HG02885 (cell line): ENCODE measurements around the gene CXCL1.

Experiments used
- ATAC-seq: cut with Tn5 transposase; IDR thresholded peaks from one replicate; pipeline ENCODE4 v1.9.1; 2021; ENCODE audit warnings: mild to moderate bottlenecking; ENCODE audit not compliant: unreplicated experiment, poor library complexity

Gene CXCL1

DNA sequence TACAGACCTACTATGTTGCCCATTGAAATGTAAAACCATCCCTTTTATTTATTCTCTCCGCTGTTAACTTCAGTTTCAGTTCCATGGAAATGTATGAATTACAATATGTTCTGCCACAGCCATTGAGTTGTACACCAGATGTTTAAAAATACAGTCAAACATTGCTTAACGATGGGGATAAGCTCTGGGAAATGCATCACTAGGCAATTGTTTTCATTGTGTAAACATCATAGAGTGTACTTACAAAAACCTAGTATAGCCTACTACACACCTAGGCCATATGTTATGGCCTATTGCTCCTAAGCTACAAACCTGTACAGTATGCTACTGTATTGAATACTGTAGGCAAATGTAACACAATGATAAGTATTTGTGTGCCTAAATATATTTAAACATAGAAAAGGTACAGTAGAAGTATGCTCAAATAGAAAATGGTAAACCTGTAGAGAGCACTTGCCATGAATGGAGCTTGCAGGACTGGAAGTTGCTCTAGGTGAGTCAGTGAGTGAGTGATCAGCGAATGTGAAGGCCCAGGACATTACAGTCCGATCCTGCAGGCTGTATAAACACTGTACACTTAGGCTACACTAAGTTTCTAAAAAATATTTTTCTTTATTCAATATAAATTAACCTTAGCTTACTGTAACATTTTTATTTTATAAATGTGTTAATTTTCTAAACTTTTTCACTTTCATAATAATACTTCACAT is 18.8 kb upstream of the CXCL1 start:
- no peak for ATAC-seq

DNA sequence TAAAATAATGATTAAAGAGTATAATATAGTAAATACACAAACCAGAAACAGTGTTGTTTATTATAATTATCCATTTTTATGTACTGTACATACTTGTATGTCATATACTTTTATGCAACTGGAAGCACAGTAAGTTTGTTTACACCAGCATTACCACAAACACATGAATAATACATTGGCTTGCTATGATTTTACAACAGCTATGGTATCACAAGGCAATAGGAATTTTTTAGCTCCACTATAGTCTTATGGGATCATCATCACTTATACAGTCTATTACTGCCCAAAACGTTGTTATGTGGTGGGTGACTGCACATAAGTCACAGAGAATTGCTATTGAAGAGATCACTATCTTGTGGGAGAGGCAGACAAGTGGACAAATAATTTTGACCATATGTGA is 17.9 kb upstream of the CXCL1 start:
- ATAC-seq, result no peak

DNA sequence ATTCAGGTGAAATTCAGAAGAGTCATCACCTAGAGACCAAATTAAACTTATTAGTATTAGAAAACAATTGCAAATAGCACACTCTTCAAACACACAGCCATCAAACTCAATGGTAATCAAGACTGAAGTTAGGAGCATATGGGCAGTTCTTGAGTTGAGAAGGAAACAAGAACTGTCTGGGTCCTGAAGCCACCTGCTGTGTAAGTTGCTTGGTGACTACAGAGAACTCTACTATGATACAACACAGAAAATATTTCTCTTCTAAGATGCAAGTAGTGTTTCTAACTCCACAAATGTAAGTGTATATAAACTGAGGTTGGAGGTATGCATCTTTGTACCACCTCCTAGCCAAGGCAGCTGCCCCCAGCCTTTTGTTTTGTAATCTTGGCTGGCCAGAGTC is 16.4 kb upstream of the CXCL1 start:
- no peak for ATAC-seq

DNA sequence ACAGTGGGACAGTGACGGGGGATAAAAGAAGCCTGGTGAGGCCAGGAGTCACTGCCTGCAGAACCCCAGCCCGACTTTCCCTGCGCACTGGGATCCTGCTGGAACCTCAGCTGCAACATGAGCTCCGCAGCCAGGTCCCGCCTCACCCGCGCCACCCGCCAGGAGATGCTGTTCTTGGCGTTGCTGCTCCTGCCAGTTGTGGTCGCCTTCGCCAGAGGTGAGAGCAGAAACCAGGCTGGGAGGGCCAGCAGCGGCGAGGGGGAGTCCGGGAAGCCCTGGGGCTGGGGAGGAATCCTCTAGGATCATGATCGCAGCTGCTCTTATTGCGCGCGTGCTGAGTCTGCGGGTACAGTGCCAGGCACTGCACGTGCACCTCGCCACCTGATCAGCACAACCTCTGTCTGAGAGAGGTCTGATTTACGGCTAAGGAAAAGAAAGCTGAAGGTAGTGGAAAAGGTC is 15.9 kb upstream of the CXCL1 start, which contains the start of gene PF4V1:
TSS of gene PF4V1 (plus strand) at position 51 of the 459 bp plus-strand sequence. CDS start at position 118, 67 bp downstream.
- no peak for ATAC-seq

DNA sequence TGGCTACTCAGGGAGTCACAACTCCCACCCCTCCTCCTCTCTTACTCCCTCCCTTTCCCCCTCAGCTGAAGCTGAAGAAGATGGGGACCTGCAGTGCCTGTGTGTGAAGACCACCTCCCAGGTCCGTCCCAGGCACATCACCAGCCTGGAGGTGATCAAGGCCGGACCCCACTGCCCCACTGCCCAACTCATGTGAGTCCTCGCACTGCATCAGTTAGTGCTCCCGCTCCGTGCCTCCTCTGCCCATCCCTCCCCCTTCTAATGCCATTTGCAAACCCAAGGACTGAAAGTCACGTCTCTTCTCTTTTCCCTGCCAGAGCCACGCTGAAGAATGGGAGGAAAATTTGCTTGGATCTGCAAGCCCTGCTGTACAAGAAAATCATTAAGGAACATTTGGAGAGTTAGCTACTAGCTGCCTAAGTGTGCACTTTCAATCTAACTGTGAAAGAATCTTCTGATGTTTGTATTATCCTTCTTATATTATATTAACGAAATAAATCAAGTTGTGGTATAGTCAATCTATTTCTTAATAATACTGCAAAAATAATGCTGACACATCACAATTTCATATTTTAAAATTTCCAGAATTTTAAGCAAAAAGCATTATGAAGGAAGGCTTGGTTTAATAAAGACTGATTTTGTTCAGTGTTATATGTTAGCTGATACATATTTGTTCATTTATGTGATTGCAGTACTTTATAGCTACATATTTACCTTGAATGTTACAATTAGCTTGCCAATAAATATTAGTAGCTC is 15.3 kb upstream of the CXCL1 start:
- no peak for ATAC-seq

DNA sequence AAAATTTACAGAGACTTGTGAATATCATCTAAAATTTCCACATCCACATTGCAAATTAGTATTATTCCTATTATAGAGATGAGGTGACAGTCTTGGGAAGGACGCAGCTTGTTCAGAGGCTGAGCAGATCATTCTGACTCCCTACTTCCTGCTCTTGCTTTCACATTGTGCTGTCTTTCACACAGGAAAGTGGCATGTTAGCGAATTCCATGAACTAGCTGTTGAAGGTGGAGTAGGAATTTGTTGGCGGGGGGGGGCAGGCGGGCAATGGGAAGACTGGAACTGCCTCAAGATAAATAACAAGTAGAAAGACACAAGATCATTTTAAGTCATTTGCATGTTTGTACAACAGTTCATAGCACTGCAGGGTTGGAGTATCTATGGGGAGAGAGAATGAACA is 13.8 kb upstream of the CXCL1 start:
- no peak for ATAC-seq

DNA sequence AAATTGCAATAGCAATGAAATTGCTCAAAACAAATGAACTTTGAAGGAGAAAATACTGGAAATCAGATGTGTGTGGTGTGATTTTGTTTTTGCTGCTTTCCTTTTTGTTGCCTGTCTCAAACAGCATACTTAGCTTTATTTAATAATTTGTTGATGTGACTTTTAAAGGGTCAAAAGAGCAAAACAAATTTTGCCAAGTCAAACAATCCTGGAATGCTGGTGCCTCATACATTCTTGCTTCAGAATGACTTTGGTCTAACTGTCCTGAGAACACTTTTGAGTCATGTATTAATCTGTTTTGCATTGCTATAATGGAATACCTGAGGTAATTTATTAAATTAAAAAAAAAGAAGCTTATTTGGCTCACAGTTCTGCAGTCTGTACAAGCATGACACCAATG is 12.7 kb upstream of the CXCL1 start:
- ATAC-seq, result no peak

DNA sequence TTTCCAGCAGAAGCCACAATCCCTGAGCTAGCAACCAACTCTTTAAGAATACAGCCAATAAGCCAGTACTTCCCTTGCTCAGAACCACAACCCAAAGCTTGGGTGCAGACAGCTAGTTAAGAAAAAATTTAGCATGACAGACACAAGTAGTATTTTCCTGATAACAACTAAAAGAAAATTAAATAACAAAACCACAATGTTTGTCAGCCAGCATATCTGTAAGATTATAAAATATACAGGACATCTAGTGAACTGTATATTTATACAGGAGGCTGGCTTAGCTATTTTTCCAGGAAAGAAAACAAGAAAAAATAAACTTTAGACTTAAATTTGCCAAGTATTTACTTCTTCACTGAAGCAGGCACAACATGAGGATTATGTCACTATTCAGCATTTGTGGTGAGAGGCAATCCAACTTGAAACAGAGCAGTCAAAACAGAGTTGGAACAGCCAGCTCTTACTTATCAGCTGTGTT is 9.5 kb upstream of the CXCL1 start:
- ATAC-seq, result no peak

DNA sequence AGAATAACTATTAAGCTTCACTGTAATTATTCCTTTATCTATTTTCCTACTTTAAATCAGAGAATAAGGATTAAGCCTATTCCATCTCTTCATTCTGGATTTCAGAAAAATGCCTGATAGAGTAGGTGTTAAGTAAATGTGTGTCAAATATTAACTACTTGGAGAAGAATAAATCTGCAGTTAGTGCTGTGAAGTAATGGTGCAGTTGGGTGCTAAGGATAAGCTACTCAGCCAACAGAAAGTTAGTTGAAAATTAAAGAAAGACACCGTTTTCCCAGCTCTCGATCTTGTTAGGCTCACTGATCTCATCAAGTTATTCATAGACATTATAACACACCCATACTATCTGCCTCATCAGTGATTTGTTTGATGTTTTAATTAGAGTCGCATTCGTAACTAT is 9.0 kb upstream of the CXCL1 start:
- ATAC-seq, result no peak

DNA sequence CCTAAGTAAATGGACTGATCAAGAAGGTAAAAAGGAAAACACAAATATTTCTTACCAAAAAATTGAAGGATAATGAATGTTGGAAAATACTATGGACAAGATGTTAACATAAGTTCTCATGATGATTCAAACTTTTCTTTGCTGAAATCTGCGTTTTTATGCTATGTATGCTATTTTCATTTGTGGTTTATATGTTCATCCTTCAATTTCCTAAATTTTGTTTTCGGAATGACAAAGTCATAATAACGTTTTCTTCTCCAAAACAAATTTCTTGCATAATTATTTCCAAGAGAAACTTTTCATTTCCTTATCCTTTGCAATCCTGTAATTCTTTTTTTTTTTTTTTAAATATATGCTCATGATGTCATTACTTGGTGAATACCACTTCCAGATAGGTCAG is 8.3 kb upstream of the CXCL1 start:
- no peak for ATAC-seq

DNA sequence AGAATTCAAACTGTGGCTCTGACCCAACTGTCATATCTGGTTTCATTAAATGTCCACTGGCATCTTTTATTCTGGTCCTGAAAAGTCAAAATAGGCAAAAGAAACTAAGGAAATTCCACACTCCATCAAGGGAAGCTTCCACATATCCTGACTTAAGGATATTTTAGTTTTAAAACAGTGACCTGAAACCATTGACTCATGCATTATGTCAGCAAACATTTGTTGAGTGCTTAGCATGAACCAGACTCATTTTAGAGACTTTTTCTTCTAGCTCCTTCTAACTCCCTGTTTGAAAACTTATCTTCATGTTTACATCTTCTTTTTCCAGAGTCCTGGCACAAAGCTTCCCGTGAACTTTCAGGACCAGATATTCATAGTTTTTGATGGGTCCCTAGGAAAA is 6.9 kb upstream of the CXCL1 start:
- no peak for ATAC-seq

DNA sequence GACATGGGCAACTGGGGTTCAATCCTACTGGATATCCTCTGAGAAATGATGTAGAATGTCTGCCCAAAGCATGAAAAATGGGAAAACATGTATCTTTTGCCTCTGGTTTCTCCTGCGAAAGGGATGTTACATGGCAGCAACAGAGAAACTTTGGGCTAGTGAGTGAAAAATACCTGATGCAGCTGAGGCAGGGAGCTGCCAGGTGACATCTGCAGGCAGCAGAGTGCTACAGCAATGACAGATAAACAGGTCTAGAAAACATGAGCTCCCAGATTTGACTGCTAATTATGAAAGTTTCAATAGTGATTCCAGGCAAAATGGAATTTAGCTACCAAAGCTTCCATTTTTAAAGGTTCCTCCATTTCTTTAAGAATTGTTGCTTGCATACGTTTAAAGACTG is 4.8 kb upstream of the CXCL1 start:
- ATAC-seq, result peak; percentile 51

DNA sequence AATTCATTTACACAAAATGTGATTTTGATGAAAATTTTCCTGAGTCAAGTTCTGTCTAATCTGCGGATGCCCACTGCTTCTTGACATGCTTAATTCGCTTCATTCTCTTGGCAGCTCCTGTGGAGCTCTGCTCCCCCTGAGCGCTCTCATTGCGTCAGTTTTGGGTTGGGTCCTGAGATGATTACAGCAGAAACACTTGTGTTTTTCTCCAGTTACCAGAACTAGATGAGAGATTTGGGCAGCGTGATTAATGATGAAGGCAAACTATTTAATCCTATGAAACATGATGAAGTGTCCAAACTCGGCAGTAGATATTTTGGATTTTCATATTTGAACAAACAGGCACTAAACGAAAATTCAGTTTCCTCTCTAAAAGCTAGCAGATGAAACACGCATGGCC is 4.2 kb upstream of the CXCL1 start:
- no peak for ATAC-seq

DNA sequence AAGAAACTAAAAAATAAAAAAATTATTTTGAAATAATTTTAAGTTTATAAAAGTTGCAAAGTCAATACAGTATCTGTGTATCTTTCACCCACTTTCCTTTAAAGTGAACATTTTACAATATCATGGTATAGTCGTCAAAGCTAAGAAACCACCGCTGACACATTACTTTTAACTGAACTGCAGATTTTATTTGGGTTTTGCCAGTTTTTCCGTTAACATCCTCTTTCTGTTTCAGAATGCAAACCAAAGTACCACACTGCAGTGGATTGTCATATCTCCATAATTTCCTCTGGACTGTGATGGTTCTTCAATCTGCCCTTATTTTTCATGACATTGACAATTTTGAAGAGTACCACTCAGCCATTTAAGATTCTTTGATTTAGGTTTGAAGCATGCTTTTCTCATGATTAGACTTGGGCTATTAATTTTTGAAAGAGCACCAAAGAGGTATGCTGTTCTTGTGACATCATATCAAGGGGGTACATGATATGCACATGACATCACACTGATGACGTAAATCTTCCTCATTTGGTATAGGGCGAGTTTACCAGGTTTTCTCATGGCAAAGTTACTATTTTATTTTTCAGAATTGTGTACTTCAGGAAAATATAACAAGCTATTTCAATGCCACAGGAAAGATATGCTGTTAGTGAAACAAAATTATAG is 3.6 kb upstream of the CXCL1 start:
- ATAC-seq, result no peak

DNA sequence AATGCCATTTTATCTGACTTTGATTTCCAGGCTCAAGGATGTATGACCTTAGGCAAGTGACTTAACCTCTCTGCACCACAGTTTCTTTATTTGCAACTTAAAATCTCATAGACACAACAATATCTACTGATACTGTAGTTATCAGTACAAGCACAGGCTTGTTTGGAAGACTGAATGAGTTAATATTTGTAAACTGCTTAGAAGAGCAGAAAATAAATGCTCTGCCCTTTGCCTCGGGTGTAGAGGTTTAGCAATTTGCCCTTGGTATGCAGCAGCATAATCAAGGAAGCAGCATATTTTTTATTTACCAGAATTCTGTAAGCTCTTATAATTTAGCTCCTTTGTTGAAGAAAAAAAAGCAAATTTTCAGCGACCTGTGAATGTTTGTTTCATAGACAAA is 2.9 kb upstream of the CXCL1 start:
- ATAC-seq, result no peak

DNA sequence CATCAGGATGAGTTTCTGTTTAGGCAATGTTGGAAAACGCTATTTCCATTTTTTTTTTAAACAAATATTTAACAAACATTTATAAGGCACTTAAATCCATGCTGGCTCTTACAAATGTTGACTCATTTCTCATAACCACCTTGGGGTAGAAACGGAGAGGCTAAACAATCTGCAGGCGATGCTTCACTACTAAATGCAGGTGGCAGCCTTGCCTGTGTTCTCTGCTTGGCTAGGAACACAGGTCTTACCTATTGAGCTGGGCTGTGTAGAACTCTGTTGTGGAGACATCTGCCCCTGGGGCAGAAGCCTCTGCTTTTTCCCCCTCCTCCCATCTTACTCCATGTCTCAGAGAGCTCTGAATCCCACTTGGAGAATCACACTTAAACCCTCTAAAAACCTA is 1.4 kb upstream of the CXCL1 start:
- ATAC-seq, result no peak

DNA sequence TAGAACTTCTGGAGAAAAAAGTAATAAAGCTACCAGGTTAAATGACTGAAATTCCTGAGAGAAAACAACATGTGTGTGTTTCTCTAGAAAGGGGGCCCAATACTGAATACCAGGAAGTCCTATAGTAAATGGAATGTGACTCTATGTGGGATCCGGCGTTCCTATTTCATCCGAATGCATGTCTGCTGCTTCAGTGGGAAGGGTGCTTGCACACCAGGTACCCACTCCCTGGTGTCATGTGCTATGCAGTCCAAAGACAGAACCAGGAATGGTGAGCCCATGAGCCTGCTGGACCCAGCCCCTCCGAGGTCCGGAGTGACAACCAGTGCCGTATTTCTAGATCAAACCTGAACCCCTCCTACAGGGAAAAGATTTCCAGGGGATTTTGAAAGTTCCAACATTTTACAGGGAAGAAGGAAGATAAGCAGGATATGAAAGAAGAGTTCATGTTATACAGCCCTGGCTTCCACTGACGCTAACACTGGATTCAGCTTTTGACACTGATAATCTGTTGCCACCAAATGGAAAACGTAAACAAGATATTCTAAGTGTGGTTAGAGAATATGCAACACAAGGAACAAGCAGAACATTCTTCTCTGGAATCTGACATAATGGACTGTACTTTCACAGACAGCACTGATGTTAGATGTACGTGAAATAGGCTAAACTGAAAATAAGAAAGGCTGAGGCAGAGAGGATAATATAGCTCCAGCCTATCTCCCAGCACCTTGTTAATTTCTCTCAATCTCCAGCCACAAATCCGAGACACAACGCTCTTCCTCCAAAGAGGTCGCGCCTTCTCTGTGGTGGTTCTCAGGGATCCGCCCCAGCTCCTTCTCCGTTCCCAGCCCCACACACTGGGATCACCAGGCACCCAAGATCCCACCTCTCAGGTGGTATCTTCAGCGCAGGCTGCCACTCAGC is 725 bp upstream of the CXCL1 start:
- ATAC-seq, result no peak

DNA sequence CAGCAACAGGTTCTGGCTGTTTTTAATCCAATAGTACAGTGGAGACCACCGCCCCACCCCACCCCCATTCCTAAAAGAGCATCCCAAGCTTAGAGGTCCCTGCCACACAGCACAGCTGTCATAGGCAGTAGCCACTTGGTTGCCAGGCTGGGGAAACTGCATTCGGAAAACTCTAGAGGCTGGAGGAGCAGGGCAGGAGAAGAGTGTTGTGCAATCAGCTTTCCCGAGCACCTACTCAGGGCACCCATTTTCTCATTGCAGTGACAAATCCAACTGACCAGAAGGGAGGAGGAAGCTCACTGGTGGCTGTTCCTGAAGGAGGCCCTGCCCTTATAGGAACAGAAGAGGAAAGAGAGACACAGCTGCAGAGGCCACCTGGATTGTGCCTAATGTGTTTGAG is 1.1 kb downstream of the CXCL1 start:
- ATAC-seq, result no peak

DNA sequence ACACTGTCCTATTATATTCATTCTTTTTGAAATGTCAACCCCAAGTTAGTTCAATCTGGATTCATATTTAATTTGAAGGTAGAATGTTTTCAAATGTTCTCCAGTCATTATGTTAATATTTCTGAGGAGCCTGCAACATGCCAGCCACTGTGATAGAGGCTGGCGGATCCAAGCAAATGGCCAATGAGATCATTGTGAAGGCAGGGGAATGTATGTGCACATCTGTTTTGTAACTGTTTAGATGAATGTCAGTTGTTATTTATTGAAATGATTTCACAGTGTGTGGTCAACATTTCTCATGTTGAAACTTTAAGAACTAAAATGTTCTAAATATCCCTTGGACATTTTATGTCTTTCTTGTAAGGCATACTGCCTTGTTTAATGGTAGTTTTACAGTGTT is 1.6 kb downstream of the CXCL1 start:
- no peak for ATAC-seq
